ENCODE results near the gene RLF. TPM values are rescaled to one million over a fixed set of nuclear protein-coding genes. Genes with fewer than 3 reads are reported as not detected.

The RLF gene
- total RNA-seq, 1 experiment from 2014 or later = 15.5 TPM

DNA sequence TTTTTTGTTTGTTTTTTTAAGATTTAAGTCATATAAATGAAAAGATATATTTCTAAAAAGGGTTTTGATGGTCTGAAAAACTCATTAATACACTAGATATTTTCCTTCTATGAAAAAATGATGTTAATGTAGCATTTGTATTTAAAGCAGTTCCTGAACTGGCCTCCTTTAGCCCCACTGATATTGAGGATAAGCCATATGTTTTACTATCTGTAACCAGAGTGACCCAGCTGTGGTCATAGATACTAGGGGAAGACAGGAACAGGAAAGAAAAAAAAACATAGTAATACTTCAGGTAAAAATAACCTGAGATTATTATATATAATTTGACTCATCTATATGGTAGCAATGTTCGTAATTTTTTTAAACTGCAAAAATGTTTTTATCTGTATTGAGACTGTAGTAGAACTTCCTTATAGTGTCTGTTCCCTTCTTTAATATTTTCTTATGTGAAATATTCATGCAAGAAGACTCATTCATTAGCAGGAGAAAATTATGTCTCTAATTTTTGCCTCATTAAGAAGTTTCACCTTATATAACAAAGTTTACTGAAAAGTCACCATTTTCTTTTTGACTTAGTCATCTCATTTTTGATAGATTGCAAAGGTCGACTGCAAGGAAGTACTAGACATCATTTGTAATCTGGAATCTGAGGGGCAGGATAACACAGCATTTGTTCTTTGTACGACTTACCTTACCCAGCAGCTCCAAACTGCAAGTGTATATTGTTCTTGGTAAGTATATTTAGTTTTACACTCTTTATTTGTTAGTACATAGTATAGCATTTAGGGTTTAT, 61.0 kb downstream of the RLF start:
- peaks cover 16% of the 10 kb centered on the region; the same call in 1 of the 2 replicates for H3K36me3 ChIP-seq (ENCODE audit: low read depth)
- no peak overlapping the region for H3K4me2 ChIP-seq
- no peak overlapping the region for H3K27ac ChIP-seq
- H3K79me2 ChIP-seq (ENCODE audit: low read depth) = no peaks in the 10 kb centered on the region; the same call in none of the 2 replicates
- no peaks in the 10 kb centered on the region for H3K9me2 ChIP-seq (ENCODE audit: insufficient read depth)
- intact Hi-C loops (cut with micrococcal nuclease; ENCODE audit: unreplicated experiment) = no loop called here
- H3K9me3 ChIP-seq (ENCODE audit: insufficient read depth, low read depth) = no peaks in the 10 kb centered on the region
- TF ChIP-seq EZH2 (IDR thresholded peaks at IDR 0.05; ENCODE audit: low read depth) = no peak
- H3K4me1 ChIP-seq (replicated peaks; ENCODE audit: insufficient read depth) = no peaks in the 10 kb centered on the region
- ChIA-PET CTCF (no interaction called here), POLR2A (ENCODE audit: unreplicated experiment) (no interaction called here)
- 0 out of 2 replicates have a peak, but pooled peaks cover 7% of the 10 kb centered on the region for H4K20me1 ChIP-seq (ENCODE audit: insufficient read depth)
- H3K4me3 ChIP-seq = no peak overlapping the region
- BruUV-seq (replicated peaks) = no TSS peak
- no peaks in the 10 kb centered on the region for H3K27me3 ChIP-seq (ENCODE audit: insufficient read depth, low read depth)
- H3F3A ChIP-seq (ENCODE audit: insufficient read depth, low read depth) = peaks cover 5% of the 10 kb centered on the region
- no peak for DNase-seq
- no peak overlapping the region for H2AFZ ChIP-seq

DNA sequence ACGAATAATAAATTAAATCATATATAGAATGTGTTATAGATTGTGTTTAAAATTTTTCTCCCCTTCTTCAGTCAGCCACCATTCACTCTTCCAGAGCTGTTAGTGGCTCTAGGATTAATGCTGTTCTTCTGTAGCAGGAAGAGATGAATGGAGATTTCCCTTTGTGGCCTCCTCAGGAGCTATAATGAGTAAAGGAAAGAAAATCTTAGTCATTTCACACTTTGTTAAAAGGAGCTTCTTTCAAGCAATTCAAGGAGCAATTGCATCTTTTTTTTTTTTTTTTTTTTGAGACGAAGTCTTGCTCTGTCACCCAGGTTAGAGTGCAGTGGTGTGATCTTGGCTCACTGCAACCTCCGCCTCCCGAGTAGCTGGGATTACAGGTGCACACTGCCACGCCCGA, 62.9 kb downstream of the RLF start:
- POLR2A ChIA-PET (ENCODE audit: unreplicated experiment) = interaction anchor here (0.6 kb wide), 1 partner anchor 184 kb away, joined by 8 read pairs; the partner anchor contains the start of gene CAP1
- no peaks in the 10 kb centered on the region for H3K4me1 ChIP-seq (replicated peaks; ENCODE audit: insufficient read depth)

GRCh38 chr1:40226192-40226591, 65.0 kb downstream of the RLF start:
- Histone ChIP-seq H3K4me3 (no peak overlapping the region), H3K4me1 (replicated peaks; ENCODE audit: insufficient read depth) (no peaks in the 10 kb centered on the region), H3K27ac (no peak overlapping the region), H4K20me1 (ENCODE audit: insufficient read depth) (0 out of 2 replicates have a peak, but pooled peaks cover 7% of the 10 kb centered on the region), H3K9me3 (ENCODE audit: insufficient read depth, low read depth) (no peaks in the 10 kb centered on the region), H3K27me3 (ENCODE audit: insufficient read depth, low read depth) (no peaks in the 10 kb centered on the region), H3F3A (ENCODE audit: insufficient read depth, low read depth) (peaks cover 10% of the 10 kb centered on the region), H3K4me2 (no peak overlapping the region), H3K36me3 (ENCODE audit: low read depth) (peaks cover 16% of the 10 kb centered on the region; the same call in 1 of the 2 replicates), H2AFZ (no peak overlapping the region), H3K79me2 (ENCODE audit: low read depth) (no peaks in the 10 kb centered on the region; the same call in 1 of the 2 replicates), H3K9me2 (ENCODE audit: insufficient read depth) (no peaks in the 10 kb centered on the region)
- intact Hi-C loops (cut with micrococcal nuclease; ENCODE audit: unreplicated experiment) = no loop called here
- TF ChIP-seq EZH2 (IDR thresholded peaks at IDR 0.05; ENCODE audit: low read depth) = no peak
- TF ChIP-seq, protein P1, sequence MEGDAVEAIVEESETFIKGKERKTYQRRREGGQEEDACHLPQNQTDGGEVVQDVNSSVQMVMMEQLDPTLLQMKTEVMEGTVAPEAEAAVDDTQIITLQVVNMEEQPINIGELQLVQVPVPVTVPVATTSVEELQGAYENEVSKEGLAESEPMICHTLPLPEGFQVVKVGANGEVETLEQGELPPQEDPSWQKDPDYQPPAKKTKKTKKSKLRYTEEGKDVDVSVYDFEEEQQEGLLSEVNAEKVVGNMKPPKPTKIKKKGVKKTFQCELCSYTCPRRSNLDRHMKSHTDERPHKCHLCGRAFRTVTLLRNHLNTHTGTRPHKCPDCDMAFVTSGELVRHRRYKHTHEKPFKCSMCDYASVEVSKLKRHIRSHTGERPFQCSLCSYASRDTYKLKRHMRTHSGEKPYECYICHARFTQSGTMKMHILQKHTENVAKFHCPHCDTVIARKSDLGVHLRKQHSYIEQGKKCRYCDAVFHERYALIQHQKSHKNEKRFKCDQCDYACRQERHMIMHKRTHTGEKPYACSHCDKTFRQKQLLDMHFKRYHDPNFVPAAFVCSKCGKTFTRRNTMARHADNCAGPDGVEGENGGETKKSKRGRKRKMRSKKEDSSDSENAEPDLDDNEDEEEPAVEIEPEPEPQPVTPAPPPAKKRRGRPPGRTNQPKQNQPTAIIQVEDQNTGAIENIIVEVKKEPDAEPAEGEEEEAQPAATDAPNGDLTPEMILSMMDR (conservative IDR thresholded peaks at IDR 0.05) = no peak
- ChIA-PET POLR2A (ENCODE audit: unreplicated experiment) (interaction anchor here (0.6 kb wide), 1 partner anchor 120 kb away, joined by 3 read pairs; no protein-coding TSS in a partner anchor), CTCF (no interaction called here)
- no TSS peak for BruUV-seq (replicated peaks)
- no peak for DNase-seq

More for the DNA sequence above, 62.9 kb downstream of the RLF start:
- intact Hi-C loops (cut with micrococcal nuclease; ENCODE audit: unreplicated experiment) = no loop called here
- Histone ChIP-seq H4K20me1 (ENCODE audit: insufficient read depth) (0 out of 2 replicates have a peak, but pooled peaks cover 7% of the 10 kb centered on the region), H3K4me3 (no peak overlapping the region), H3K36me3 (ENCODE audit: low read depth) (peaks cover 16% of the 10 kb centered on the region; the same call in 1 of the 2 replicates), H3K27me3 (ENCODE audit: insufficient read depth, low read depth) (no peaks in the 10 kb centered on the region), H3K9me3 (ENCODE audit: insufficient read depth, low read depth) (no peaks in the 10 kb centered on the region), H2AFZ (no peak overlapping the region), H3K4me2 (no peak overlapping the region), H3K27ac (no peak overlapping the region), H3F3A (ENCODE audit: insufficient read depth, low read depth) (peaks cover 7% of the 10 kb centered on the region), H3K79me2 (ENCODE audit: low read depth) (no peaks in the 10 kb centered on the region; the same call in 1 of the 2 replicates), H3K9me2 (ENCODE audit: insufficient read depth) (no peaks in the 10 kb centered on the region)
- TF ChIP-seq, protein P1 (conservative IDR thresholded peaks at IDR 0.05) = no peak
- no peak for TF ChIP-seq EZH2 (IDR thresholded peaks at IDR 0.05; ENCODE audit: low read depth)
- DNase-seq = no peak
- no TSS peak for BruUV-seq (replicated peaks)
- CTCF ChIA-PET = interaction anchor here (0.6 to 0.7 kb wide), 5 partner anchors 10 to 732 kb away, joined by 6 to 14 read pairs (median 10); no protein-coding TSS in a partner anchor

Data from PC-9 (cell line).